Adipocyte (in vitro differentiated cells): ENCODE measurements around the gene AVPR2.

Experiments
- DNase-seq: peaks from one replicate; pipeline ENCODE4 v3.0.0-alpha.2; 2015; ENCODE audit warnings: low read depth
- H3K27me3 ChIP-seq: replicated peaks from 2 replicates; pipeline ENCODE4 v1.7.0; 2013; ENCODE audit warnings: mild to moderate bottlenecking, low read length, moderate library complexity; ENCODE audit not compliant: control insufficient read depth, insufficient read depth
- H3K36me3 ChIP-seq: 2 replicates; pipeline ENCODE4 v1.7.0; 2013; ENCODE audit warnings: low read length, mild to moderate bottlenecking, moderate library complexity; ENCODE audit not compliant: control insufficient read depth, insufficient read depth, severe bottlenecking
- H3K4me1 ChIP-seq: 2 replicates; pipeline ENCODE4 v1.7.0; 2013; ENCODE audit warnings: mild to moderate bottlenecking, low read length, moderate library complexity; ENCODE audit not compliant: control insufficient read depth, insufficient read depth
- H3K4me3 ChIP-seq: 2 replicates; pipeline ENCODE4 v1.7.0; 2013; ENCODE audit warnings: mild to moderate bottlenecking, low read length, moderate library complexity
- H3K9ac ChIP-seq: 2 replicates; pipeline ENCODE4 v1.7.0; 2013; ENCODE audit warnings: mild to moderate bottlenecking, low read length, moderate library complexity
- H3K9me3 ChIP-seq: 2 replicates; pipeline ENCODE4 v1.7.0; 2013; ENCODE audit warnings: mild to moderate bottlenecking, low read length, moderate library complexity; ENCODE audit not compliant: control insufficient read depth

The AVPR2 gene

DNA sequence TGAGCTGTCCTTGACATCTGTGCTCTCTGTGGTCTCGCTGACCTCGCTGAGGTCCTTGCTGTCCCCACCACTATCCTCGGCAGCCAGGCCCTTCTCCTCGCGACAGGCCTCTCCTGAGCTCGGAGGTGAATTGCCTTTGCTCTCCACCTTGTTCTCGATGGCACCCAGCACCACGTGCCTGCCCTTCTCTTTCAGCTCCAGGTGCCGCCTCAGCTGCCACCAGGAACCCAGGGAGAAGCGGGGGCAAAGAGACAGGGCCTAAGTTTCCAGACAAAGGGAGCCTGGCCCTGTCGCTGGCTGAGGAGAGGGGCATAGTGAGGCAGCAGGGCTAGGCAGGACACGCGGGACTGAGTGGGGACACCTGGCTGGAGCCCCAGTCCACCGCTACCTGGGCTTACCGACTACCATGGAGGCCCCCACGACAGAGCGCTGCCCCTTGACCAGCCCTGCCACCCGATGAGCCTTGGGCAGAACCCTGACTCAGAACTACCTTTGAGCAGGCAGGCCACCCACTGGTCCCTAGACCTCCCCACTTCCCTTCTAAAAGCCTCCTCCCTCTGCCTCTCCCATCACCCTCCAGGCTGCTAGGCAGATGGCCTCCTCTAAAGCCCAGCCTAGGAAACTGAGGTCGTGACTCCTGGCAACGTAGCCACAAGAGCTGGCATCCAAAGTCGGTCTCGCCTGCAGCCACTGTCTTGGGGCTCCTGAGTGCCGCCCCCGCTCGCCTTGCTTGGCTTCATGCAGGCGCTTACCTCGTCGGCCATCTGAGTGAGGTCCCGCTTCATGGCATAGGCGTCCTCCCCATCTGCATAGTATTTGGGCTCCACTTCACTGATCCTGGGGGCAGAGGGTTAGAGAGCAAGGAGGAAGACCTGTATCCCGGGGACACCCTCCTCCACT is 25.8 kb downstream of the AVPR2 start:
- Histone ChIP-seq H3K36me3 (peaks cover 31% of the 10 kb centered on the region), H3K9ac (no peak overlapping the region), H3K4me3 (no peak overlapping the region), H3K27me3 (no peaks in the 10 kb centered on the region), H3K4me1 (peaks cover 26% of the 10 kb centered on the region), H3K9me3 (no peaks in the 10 kb centered on the region)
- DNase-seq: no peak

DNA sequence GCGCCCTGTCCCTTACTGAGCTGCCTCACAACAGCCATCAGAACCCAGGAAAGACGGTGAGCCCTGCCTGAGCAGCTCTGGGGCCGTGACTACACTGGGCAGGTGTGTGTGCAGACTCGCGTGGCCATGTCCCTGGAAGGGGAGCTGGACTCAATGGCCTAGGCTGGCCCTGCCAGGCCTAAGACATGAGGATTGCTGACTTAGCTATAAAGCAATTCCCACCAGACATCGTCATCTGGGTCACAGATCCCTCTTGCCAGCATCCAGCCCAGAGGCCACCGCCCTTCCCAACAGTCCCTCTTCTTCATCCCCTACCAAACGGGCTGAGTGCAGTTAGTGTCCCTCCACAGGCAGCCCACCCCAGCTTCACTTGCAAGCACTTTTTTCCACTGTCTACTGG is 26.7 kb downstream of the AVPR2 start:
- no peak overlapping the region for H3K4me3 ChIP-seq

DNA sequence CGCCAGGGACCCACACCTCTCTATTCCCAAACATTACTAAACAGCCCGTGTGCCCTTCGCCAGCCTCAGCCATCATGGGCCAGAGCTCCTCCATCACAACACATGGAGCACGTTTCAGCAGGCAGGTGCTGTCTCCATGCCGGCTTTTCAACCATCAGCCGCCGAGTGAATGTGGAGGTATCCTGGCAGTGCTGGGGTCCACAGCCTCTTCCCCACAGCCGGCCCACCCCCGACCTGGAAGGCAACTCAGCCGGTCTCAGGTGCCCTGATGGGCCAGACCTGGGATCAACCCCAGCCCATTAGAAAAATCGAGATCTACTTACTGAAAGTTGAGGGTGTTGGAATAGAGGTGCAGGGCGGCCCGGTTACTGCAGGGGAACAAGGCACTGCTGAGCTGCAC is 27.3 kb downstream of the AVPR2 start:
- peaks cover 31% of the 10 kb centered on the region for H3K36me3 ChIP-seq
- H3K9me3 ChIP-seq: no peaks in the 10 kb centered on the region
- DNase-seq: no peak
- H3K4me1 ChIP-seq: peaks cover 23% of the 10 kb centered on the region
- peak overlapping the region; percentile 18 for H3K9ac ChIP-seq
- no peaks in the 10 kb centered on the region for H3K27me3 ChIP-seq
- no peak overlapping the region for H3K4me3 ChIP-seq

More for the DNA sequence above, 26.7 kb downstream of the AVPR2 start:
- H3K27me3 ChIP-seq: no peaks in the 10 kb centered on the region
- H3K9me3 ChIP-seq: no peaks in the 10 kb centered on the region
- DNase-seq: no peak
- peak overlapping the region; percentile 18 for H3K9ac ChIP-seq
- peaks cover 31% of the 10 kb centered on the region for H3K36me3 ChIP-seq
- H3K4me1 ChIP-seq: peaks cover 26% of the 10 kb centered on the region

DNA sequence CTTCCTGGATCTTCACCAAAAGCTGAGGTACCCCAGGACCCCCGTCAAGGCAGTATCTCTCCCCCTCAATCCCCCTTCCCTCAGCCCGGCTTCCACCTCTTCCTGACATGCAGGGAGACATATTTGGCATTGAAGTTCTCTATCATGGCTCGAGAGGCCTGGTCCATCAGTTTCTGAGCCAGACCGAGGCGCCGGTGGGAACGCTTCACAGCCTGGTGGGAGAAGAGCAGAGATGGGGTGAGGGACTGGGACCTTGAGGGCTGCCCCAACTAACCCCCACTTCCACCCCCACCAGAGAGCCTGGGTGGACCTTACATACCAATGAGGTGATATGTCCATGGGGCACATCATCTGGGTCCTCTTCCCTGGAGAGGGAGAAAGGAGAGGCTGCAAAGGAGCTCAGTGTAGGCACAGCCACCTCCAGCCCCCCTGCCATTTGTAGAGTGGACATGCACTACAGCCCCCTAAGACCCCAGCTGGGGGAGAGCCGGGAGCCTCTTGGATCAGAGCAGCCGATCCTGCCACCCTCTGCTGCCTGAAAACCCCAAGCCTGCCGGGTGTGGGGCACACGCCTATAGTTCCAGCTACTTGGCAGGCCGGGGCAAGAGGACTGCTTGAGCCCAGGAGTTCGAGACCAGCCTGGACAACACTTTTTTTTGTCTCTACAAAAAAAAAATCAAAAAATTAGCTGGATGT is 27.9 kb downstream of the AVPR2 start:
- Histone ChIP-seq H3K27me3 (no peaks in the 10 kb centered on the region), H3K4me1 (peaks cover 18% of the 10 kb centered on the region), H3K4me3 (no peak overlapping the region), H3K9ac (no peak overlapping the region), H3K9me3 (no peaks in the 10 kb centered on the region), H3K36me3 (peaks cover 31% of the 10 kb centered on the region)
- no peak for DNase-seq

DNA sequence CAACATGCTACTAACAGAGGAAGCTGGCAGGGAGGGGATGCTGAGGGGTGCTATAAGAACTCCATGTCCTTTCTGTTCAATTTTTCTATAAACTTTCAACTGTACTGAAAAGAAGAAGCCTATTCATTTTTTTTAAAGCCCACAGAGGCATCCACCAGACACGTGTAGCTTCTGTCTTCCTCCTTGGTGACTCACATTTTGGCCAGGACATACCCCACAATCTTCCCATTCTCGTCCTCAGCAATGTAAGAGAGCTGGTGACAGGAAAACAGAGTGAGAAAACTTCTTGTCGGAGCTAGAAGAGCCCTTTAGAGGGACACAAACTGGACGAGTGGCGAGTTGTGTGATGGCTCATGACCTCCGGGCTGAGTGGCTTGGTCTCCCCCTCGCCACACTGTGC is 29.3 kb downstream of the AVPR2 start:
- peak overlapping the region; percentile 93 for H3K4me3 ChIP-seq
- peak; percentile 26 for DNase-seq
- peak overlapping the region; percentile 95 for H3K9ac ChIP-seq
- peaks cover 14% of the 10 kb centered on the region for H3K4me1 ChIP-seq
- no peaks in the 10 kb centered on the region for H3K9me3 ChIP-seq
- H3K36me3 ChIP-seq: peaks cover 31% of the 10 kb centered on the region
- H3K27me3 ChIP-seq: no peaks in the 10 kb centered on the region

DNA sequence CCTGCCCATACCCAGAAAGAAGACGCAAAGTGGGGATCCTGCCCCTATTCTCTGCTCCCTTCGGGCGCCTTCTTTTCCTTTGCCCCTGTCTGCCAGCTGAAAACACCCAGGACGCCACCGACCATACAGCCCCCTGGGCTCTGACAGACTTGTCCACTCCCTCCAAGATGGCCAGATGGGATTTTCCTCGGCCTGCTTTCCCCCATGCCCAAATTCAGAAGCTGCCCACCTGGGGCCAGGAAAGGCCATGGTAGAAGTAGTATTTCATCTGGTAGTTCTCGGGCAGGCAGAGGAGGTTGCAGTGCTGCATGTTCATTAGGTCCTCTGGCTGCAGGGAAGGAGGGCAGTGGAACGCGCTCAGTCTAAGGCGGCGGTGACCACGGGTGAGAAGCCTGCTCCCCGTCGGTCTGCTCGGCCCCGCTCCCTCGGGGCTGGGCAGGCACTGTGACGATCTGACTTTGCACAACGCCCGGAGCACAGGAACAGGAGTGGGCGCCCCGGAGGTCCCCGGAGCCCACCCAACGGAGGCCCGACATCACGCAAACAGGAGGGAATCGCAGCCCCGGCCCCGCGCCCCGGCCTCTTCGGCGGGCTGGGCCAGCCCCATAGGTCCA is 29.8 kb downstream of the AVPR2 start:
- DNase-seq: no peak
- H3K4me1 ChIP-seq: peaks cover 11% of the 10 kb centered on the region
- H3K4me3 ChIP-seq: peak overlapping the region; percentile 93
- no peaks in the 10 kb centered on the region for H3K9me3 ChIP-seq
- peak overlapping the region; percentile 95 for H3K9ac ChIP-seq
- peaks cover 31% of the 10 kb centered on the region for H3K36me3 ChIP-seq
- H3K27me3 ChIP-seq: no peaks in the 10 kb centered on the region

DNA sequence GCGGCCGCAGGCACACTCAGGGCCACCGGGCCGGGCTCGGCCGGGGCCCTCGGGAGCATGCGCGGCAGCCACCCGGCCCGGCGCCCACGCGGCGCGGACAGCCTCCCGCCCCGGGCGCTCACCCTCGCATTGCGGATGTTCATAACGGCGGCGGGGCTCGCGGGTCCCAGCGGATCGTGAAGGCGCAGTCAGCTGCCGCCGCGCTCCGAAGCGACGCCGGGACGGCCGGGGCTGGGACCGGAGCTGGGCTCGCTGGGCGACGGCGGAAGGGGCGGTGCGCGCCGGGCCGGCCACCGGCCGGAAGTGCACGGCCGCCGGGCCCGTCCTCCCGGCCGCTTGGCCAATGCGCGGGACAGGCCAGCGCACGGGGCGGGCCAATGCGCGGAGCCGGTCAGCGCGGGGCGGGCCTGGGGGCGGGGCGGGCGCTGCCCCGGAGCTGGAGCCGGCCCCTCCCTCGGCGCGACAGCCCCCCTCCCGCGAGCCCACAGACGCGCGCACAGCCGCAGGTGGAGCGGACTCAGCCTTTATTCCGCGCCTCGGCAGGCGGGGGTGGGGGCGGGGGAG is 30.4 kb downstream of the AVPR2 start, which contains the start of gene NAA10:
NAA10 (minus strand) TSS at position 276 of the 564 bp plus-strand sequence; CDS start at position 143, 133 bp downstream.
- peak; percentile 87 for DNase-seq
- Histone ChIP-seq H3K27me3 (peaks cover 4% of the 10 kb centered on the region), H3K9ac (peak within 1 kb of the TSS; percentile 95)

DNA sequence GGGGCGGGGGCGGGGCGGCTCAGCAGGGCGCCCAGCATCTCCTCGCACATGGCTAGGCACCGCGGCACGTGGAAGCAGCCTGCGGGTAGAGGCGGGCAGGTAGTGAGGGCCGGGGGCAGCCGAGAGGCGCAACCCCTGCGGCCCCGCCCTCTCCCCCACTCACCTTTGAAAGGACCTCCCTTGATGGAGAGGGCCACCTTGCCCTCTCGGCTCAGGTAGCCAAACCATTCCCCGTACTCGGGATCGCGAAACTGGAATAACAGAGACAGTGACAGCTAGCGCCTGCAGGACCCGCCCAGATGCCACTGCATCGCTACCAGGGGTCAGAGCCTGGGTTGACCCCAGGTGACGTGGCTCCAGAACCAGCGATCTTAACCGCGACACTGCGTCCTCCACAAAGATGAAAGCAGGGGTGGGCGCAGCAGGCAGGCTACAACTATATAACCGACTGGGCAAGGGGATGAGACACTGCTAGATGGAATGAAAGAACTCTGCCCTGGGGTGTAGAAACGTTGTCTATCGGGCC is 30.9 kb downstream of the AVPR2 start:
- peak overlapping the region; percentile 54 for H3K4me3 ChIP-seq
- H3K4me1 ChIP-seq: peaks cover 9% of the 10 kb centered on the region
- no peak for DNase-seq
- H3K36me3 ChIP-seq: peaks cover 20% of the 10 kb centered on the region
- H3K9ac ChIP-seq: peak overlapping the region; percentile 34
- H3K9me3 ChIP-seq: no peaks in the 10 kb centered on the region
- peaks cover 5% of the 10 kb centered on the region for H3K27me3 ChIP-seq

More for the DNA sequence above, 30.4 kb downstream of the AVPR2 start, which contains the start of gene NAA10:
- H3K36me3 ChIP-seq: peaks cover 25% of the 10 kb centered on the region
- peak within 1 kb of the TSS; percentile 93 for H3K4me3 ChIP-seq
- H3K4me1 ChIP-seq: peaks cover 9% of the 10 kb centered on the region
- no peaks in the 10 kb centered on the region for H3K9me3 ChIP-seq

DNA sequence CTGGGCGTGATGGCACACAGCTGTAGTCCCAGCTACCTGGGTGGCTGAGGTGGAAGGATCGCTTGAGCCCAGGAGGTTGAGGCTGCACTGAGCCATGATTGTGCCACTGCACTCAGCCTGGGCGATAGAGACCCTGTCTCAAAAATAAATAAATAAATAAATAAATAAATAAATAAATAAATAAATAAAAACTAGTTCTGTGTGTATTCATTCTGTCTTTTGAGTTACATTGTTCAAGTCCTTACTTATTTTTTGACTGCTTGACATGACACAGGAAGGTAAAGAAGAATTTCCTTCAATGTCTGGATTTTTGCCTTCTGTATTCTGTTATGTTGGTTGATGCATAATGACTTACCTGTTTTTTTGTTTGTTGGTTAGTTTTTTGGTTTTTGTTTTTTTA is 32.6 kb downstream of the AVPR2 start:
- peaks cover 4% of the 10 kb centered on the region for H3K36me3 ChIP-seq
- H3K4me3 ChIP-seq: no peak overlapping the region
- peaks cover 3% of the 10 kb centered on the region for H3K4me1 ChIP-seq
- H3K27me3 ChIP-seq: peaks cover 5% of the 10 kb centered on the region
- no peak overlapping the region for H3K9ac ChIP-seq
- no peaks in the 10 kb centered on the region for H3K9me3 ChIP-seq
- no peak for DNase-seq

DNA sequence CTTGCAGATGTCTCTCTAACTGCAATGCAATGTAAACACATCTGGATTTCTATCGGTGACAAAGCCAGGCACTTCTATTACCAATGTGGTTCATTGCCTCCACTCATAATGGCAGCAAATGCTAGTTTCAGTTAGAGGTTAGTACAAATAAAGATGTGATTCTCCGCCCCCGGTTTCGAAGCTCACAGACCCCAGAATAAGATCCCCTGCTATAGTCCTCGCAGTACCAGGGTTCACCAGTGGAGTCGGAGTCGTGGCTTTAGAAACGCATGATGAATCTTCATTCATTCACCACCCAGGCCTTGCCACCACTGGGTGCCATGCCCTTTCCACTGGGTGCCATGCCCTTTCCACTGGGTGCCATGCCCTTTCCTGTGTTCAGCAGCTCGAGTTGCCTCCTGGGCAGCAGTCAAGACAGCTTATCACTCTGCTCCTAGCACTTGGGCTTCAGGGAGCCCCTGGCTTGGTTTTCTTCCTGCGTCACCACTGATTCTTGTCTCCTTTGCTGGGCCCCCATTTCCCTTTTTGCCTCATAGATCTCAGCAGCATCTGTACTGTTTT is 33.8 kb downstream of the AVPR2 start:
- DNase-seq: no peak
- Histone ChIP-seq H3K27me3 (peaks cover 5% of the 10 kb centered on the region), H3K9ac (no peak overlapping the region), H3K9me3 (no peaks in the 10 kb centered on the region), H3K36me3 (no peaks in the 10 kb centered on the region), H3K4me3 (no peak overlapping the region), H3K4me1 (peaks cover 3% of the 10 kb centered on the region)
